HPDE6-E6E7 (cell line): Measurements from ENCODE around the gene CES4A.
A peak's percentile ranks its signal among the peaks of the same experiment; 100 is the strongest.
"Not testable (repeated sequence)": the region's sequence is repeated elsewhere in the genome, so short reads cannot be mapped to it uniquely, and the experiment has no call there.

Experiments
- DNase-seq: peaks from one replicate; pipeline ENCODE4 v3.0.0; 2011; ENCODE audit warnings: missing footprints; ENCODE audit errors: extremely low spot score

The CES4A gene

GRCh38 chr16:67019171-67019570 is 30.8 kb downstream of the CES4A start:
- DNase-seq: no peak

- DNase-seq: no peak
Measured at GRCh38 chr16:67021321-67021720, 32.9 kb downstream of the CES4A start.

DNA sequence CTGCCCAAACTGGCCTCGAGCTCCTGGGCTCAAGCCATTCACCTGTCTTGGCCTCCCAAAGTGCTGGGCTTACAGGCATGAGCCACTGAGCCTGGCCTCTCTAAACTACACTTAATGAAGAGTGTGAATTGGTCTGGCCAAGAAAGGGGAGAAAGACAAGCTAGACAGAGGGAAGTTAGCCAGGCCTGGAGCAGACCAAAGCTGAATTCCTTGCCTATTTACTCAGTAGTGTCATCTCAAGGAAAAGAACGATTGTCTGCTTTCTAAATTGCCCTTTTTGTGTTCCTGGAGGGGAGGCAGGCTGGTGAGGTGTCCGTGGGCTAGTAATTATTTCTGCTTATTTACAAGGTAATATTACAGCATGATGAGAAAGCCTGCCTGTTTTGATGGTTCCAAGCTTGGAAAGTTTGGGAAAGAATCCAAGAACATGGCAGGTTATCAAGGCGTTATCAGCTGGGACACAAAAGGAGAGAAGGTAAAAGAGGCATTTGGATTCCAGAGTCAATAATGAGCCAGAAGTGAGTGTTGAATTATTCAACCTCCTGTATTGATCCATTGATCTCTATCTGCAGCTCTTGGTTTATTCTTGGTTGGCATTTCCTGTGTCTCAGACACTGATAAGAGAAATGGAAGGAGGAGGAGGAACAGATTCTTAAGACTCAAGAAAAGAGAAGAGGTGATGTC is 34.3 kb downstream of the CES4A start:
- DNase-seq: no peak

DNA sequence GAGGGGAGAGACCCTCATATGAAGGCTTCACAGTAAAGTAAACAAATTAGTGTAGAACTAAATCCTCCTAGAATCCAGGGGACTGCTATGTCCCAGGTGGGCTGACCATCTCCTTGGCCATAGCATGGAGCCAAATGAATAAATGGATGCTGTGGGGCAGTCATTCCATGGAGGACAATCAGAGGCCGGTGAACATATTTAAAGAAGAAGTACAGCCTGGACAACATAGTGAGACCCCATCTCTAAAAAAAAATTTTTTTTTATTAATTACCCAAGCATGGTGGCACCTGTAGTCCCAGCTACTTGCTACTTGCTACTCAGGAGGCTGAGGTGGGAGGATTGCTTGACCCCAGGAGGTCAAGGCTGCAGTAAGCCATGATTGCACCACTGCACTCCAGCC is 35.3 kb downstream of the CES4A start:
- no peak for DNase-seq

GRCh38 chr16:67024384-67025209 is 36.2 kb downstream of the CES4A start:
- no peak for DNase-seq

DNA sequence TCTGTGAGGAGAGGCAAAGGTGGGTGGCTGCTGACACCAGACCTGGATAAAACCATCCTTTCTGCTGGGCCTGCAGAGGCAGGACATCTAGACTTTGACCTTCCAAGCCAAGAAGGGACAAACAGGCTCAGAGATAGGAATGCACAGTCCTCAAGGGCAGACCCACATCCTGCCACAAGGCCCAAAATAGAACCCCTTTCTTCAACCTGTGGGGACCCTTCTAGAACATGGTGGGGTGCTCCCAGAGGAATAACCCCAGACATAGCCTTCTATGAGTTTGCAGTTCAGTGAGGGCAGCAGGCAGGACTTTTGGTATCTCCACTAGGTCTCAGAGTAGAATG is 36.8 kb downstream of the CES4A start:
- no peak for DNase-seq

DNA sequence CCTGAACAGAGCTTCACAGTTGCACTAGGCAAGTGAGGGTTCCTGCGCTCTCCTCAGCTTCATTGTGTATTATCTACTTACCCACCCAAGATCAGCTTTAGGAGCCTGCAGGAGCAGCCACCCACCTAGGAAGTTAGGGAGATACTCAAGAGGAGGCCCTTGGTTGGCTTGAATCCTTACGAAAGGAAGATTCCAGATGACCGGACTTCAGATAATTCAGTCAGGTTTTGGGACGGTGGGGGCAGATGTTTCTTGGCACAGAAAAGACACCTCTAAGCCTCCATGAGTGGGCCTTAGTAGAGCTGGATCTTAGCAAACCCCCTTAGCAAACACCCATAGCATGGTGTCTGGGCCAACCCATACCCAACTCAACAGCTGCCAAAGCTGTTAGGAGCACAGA is 38.2 kb downstream of the CES4A start:
- no peak for DNase-seq

GRCh38 chr16:67027046-67027445 is 38.7 kb downstream of the CES4A start:
- DNase-seq: no peak

GRCh38 chr16:67028167-67028695 is 39.8 kb downstream of the CES4A start:
- DNase-seq: peak; percentile 31

DNA sequence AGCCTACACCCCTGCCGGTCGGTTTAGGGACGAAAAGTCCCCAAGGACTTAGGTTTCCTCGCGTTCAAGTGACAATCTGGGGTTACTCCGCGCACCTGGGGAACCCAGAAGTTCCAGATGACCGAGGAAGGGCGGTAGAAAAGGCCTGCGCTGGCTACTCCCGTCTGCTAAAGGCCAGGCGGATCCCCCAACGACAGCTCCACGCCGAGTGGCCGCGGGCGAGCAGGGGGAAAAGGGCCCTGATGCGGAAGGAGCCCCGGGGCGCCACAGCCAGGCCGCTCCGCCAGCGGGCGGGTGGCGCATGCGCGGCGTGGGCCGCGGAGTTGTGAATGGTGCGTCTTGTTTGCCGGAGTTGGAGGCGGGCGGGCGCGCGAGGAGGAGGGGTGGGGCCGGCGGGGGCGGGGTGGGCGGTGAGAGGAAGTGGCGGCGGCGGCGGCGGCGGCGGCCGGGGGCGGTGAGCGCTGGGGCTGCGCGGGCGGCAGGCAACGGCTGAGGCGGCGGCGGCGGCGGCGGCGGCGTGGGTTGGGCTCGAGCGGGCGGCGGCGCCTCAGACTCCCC is 40.4 kb downstream of the CES4A start, which contains the start of gene CBFB:
CBFB (plus strand) TSS at position 454 of the 558 bp plus-strand sequence. CDS start 259 bp downstream, outside the sequence.
- peak; percentile 99 for DNase-seq

- DNase-seq: no peak
Measured at GRCh38 chr16:67029254-67030096, 41.1 kb downstream of the CES4A start.

- no peak for DNase-seq
Measured at GRCh38 chr16:67030221-67030962, 42.0 kb downstream of the CES4A start.

- no peak for DNase-seq
Measured at GRCh38 chr16:67034487-67034886, 46.1 kb downstream of the CES4A start.

- no peak for DNase-seq
Measured at GRCh38 chr16:67035364-67035763, 47.0 kb downstream of the CES4A start.

DNA sequence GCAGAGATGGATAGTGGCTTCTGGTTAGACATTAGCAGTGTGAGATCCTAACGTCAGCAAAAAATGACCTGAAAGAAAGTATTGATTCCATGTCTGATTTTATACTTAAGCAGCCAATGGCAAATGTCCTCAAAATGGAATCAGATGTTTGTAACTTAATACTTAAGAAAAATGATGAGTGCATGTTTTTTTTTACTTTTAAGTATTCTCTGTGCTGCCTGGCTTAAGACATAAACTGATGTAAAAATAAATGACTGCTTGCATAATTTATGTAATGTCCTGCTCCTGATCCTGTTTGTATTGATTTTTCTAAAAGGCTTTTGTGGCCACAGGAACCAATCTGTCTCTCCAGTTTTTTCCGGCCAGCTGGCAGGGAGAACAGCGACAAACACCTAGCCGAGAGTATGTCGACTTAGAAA is 47.9 kb downstream of the CES4A start:
- DNase-seq: no peak

DNA sequence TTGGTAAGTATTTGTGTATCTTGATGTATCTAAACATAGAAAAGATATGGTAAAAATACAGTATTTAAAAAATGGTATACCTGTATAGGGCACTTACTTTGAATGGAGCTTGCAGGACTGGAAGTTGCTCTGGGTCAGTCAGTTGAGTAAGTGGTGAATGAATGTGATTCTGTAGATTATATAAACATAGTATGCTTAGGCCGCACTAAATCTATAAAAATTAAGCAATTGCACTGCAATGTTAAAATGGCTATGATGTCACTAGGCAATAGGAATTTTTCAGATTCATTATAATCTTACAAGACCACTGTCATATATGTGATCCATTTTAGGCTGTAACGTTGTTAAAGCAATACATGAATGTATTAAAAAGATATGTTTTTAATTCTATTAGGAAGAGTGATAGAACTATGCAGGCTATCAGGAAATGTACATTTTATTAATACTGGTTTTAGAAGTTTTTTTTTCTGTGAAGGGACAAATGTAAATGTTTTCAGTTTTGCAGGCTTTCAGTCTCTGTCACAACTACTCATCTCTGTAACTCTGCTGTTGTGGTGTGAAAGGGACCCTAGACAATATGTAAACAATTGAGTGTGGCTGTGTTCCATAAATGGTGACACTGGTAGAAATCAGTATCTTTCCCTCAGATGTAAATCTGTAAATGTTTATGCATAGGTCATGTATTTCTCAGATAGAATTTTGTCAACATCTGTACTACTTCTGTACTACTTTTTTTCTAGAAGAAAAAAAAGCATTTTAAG is 51.1 kb downstream of the CES4A start:
- no peak for DNase-seq

GRCh38 chr16:67040166-67040565 is 51.8 kb downstream of the CES4A start:
- DNase-seq: no peak

DNA sequence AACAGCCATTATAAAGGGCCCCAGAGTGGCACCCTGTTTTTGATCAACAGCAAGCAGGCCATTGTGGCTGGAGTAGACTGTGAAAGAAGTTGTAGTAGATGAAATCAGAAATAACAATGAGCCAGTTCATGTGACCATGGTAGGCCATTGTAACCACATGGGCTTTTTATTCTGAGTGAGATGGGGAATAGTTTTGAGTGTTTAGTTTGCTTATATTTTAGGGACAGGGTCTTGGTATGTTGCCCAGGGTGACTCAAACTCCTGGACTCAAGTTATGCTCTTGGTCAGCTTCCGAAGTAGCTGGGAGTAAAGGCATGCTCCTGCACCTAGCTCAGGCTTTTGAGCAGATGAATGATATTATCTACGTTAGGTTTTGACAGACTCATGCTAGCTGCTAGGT is 52.5 kb downstream of the CES4A start:
- DNase-seq: no peak

GRCh38 chr16:67041520-67041919 is 53.1 kb downstream of the CES4A start:
- not testable (repeated sequence) for DNase-seq

GRCh38 chr16:67043420-67043819 is 55.0 kb downstream of the CES4A start:
- no peak for DNase-seq
